CD4-positive, alpha-beta T cell treated with Interleukin-4 for 4 hours (primary cell): Measurements from ENCODE around the gene CEBPB.
"Not testable (repeated sequence)": the region's sequence is repeated elsewhere in the genome, so short reads cannot be mapped to it uniquely, and the experiment has no call there.

Source experiments
- DNase-seq: peaks from one replicate; pipeline ENCODE4 v3.0.0-alpha.2; 2020

The CEBPB gene

GRCh38 chr20:50170549-50171220 lies 19.9 kb upstream of the CEBPB start:
- DNase-seq, result no peak

GRCh38 chr20:50172347-50173013 lies 18.1 kb upstream of the CEBPB start:
- DNase-seq, result no peak

- DNase-seq, result no peak
Measured at GRCh38 chr20:50174456-50174855, 16.2 kb upstream of the CEBPB start.

GRCh38 chr20:50175938-50176933 lies 14.4 kb upstream of the CEBPB start:
- no peak for DNase-seq

GRCh38 chr20:50178672-50179071 lies 12.0 kb upstream of the CEBPB start:
- not testable (repeated sequence) for DNase-seq

GRCh38 chr20:50181344-50181743 lies 9.3 kb upstream of the CEBPB start:
- DNase-seq, result no peak

- DNase-seq, result no peak
Measured at GRCh38 chr20:50182346-50182745, 8.3 kb upstream of the CEBPB start.

- no peak for DNase-seq
Measured at GRCh38 chr20:50185426-50185825, 5.2 kb upstream of the CEBPB start.

- peak; percentile 75 for DNase-seq
Measured at GRCh38 chr20:50186151-50186885, 4.3 kb upstream of the CEBPB start.

- DNase-seq, result no peak
Measured at GRCh38 chr20:50186987-50187402, 3.6 kb upstream of the CEBPB start.

GRCh38 chr20:50187403-50188051 lies 3.1 kb upstream of the CEBPB start:
- no peak for DNase-seq

- DNase-seq, result no peak
Measured at GRCh38 chr20:50188287-50188688, 2.3 kb upstream of the CEBPB start.

- no peak for DNase-seq
Measured at GRCh38 chr20:50188879-50189680, 1.6 kb upstream of the CEBPB start.

- DNase-seq, result no peak
Measured at GRCh38 chr20:50189681-50190250, 864 bp upstream of the CEBPB start.

GRCh38 chr20:50191065-50191543 lies 474 bp downstream of the CEBPB start:
- DNase-seq, result peak; percentile 46

- DNase-seq, result peak; percentile 30
Measured at GRCh38 chr20:50191544-50192363, 1.1 kb downstream of the CEBPB start.

GRCh38 chr20:50192364-50193198 lies 2.0 kb downstream of the CEBPB start:
- DNase-seq, result peak; percentile 74

- DNase-seq, result no peak
Measured at GRCh38 chr20:50193199-50193835, 2.7 kb downstream of the CEBPB start.
